HG03064 (cell line): ENCODE results near the gene XKRX.

Source experiments
- ATAC-seq: cut with Tn5 transposase; IDR thresholded peaks from one replicate; pipeline ENCODE4 v1.9.1; 2021; ENCODE audit warnings: low read depth; ENCODE audit not compliant: unreplicated experiment

XKRX gene

DNA sequence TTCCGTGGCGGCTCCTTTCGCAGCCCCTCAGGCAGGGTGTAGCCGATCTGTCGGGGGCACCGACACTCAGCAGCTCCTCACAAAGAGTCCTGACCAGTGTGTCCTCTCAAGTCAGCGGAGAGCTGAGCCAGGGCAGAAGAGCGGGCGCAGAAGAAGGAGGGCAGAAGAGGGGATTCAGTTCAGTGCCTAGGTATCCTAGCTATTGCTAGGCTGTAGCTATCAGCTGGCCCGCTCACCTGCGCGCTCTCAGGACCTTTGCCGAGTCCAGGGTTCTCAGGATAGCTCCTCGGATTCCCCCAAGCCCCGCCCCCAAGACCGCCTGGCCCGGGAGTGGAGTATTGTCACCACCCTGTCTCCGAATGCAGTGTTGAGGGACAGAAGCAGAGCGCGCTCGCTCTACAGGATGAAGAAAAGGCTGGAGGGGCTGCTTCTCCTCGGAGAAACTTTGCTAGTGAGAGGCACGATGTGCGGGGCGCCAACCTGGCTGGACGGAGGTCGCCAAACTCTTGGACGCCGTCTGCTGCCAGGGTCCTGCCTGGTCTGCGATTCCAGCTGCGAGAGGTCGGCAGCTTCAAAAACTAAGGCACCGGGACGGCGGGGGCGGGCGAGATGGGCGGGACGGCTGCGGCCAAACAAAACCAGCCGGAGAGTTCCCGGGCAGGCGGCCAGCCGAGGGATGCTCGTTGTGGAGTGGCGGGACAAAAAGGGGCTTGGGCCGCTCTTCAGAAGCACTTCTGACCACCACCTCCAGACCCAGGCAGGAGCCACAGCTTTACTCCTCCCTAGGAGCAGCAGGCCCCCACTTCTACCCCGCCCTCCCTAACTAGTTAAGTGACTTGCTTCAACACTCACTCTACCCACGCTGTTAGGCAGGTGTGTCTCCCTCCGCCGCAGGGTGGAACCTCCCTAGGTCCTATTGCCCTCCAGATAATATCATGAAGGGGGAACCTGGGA lies at the start of gene XKRX:
XKRX (minus strand) TSS at position 258 of the 954 bp plus-strand sequence. CDS start 613 bp downstream, outside the sequence.
- ATAC-seq: no peak

DNA sequence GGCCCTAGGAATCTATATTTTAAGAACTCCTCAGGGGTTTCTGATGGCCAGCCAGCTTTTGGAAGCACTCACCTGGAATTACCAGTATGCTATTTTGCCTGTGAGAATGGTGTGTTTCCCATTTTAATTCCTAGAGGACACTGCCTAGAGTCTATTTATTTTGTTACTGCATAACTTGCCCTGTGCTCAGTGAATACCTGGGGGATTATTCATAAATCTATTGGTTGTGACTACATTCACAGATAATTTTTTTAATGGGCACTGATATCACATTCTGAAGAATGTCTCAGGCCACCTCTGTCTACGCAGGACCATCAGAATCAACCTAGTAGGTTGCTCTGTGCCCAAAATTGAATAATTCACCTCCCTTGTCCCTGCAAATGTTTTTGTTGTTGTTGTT lies 47.5 kb upstream of the XKRX start:
- no peak for ATAC-seq

GRCh38 chrX:100975212-100975611 lies 46.5 kb upstream of the XKRX start:
- ATAC-seq: no peak

- ATAC-seq: no peak
These were observed 44.7 kb upstream of the XKRX start for GRCh38 chrX:100973411-100973810.

DNA sequence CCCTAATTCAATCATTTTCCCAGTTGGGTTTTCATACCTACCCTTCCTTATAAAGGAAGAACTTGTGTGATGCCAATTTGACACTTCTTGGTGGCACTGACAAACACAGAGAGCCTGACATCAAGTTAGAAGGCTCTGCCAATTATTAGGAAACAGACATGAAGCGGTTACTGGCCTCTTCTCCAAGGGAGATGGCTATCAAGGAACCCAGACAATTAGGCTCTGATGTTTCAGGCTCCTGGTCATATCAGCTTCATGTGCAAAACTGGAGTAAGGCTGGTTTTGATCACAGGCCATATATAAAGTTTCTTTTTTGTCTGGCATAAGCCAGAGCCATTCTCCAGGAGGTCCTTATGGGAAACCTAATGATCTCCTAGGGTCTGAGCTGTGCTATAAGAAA lies 41.2 kb upstream of the XKRX start:
- ATAC-seq: no peak

GRCh38 chrX:100969408-100969807 lies 40.7 kb upstream of the XKRX start, which contains the start of gene ARL13A:
Gene ARL13A, plus strand, starts transcription at chrX:100969708. Its CDS starts 3,982 bp downstream, at chrX:100973690.
- ATAC-seq: no peak

- no peak for ATAC-seq
These were observed 35.6 kb upstream of the XKRX start for GRCh38 chrX:100964362-100964761.

- no peak for ATAC-seq
These were observed 34.1 kb upstream of the XKRX start for GRCh38 chrX:100962811-100963210.

DNA sequence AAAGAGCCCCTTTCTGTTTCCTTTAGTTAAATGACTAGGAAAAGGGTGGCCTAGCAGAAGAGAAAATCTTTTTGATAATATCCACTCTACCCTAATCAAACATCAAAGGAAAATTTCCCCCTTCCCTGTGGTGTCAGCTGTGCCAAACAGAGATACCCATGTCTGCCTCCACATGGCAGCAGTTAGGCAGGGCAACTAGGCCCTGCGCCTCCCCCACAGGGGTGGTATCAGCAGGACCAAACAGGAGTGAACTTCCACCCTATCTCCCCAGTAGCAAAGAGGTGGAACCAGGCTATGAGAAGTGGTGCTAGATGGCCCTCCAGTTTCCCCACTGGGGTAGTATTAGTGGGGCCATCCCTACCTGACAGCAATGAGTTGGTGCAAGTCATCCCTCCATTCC lies 19.8 kb upstream of the XKRX start:
- no peak for ATAC-seq

DNA sequence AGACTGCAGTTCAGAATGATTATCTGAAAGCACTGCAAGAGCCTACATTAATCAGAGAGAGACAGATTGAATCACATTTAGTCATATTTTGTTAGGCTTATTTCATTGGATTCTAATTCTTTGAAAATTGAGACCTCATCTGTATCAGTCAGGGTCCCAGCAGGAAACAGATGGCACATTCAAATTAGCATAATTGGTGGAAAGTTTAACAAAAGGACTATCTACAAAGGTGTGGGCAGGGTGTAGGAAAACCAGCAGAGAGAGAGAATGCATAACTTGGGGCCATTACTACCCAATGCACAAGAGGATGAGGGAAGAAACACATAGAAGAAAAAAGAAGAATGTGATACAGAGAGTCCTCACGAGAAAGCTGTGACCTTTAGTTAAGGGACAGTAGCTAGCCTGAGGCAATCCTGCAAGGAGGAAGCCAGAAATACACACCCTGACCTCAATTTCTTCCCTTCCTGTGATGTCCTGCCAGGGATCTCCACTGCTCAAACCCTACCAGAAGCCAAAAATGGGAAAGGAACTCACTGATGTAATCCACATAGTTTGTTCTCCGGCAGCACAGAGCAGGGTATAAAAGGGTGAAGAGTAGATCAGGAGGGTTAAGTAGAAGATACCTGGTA lies 17.7 kb upstream of the XKRX start:
- no peak for ATAC-seq

DNA sequence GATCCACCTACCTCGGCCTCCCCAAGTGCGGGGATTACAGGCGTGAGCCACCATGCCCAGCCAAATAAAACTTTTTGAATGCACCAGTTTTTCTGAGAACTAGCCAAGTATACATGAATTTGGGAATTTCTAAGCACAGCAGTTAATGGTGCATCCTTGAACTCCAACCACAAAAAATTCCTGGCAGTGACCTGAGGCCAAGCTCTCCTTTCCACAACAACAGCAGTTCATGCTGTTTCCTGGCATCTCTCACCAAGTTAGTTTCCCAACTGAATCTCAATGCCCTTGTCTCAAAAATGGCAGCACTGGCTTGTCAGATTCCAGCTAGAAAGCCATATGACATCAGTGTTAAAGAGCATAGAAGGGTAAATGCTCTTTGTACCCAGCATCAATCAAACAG lies 15.9 kb upstream of the XKRX start:
- no peak for ATAC-seq

- ATAC-seq: no peak
These were observed 10.6 kb upstream of the XKRX start for GRCh38 chrX:100939333-100939732.

DNA sequence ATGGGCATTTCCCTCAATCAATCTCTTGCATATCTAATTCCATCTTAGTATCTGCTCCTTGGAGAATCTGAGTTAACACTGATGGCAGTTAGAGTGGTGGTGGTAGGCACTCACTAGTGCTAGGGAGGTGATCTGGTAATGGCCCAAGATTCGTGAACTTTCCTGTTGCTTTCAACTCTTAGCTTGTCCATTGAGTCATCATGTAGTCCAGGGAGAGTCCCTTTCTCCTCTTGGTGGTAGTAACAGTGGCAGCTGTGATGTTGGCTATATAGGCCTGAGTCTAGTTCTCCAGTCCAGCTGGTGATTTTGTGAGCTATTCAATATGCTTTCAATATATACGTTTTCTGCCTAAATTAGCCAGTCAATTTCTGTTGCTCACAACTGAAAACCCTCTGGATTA lies 7.0 kb upstream of the XKRX start:
- ATAC-seq: no peak

DNA sequence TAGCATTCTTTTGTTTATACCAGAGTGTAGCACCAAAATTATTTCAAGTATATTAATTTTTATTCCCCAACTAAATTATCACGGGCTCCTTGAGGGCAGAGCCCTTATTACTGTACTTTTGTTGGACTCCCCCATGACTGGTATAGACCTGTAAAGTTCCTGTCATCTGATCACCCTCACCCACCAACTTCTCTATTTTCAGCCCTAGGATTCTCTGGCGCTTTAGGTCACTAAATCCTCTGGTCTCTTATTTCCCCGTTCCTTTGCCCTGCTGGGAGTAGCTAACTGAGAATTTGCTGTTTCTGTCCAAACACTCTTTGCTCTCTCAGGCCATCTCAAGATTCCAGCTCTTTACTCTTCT lies 3.2 kb upstream of the XKRX start:
- ATAC-seq: peak; percentile 32

DNA sequence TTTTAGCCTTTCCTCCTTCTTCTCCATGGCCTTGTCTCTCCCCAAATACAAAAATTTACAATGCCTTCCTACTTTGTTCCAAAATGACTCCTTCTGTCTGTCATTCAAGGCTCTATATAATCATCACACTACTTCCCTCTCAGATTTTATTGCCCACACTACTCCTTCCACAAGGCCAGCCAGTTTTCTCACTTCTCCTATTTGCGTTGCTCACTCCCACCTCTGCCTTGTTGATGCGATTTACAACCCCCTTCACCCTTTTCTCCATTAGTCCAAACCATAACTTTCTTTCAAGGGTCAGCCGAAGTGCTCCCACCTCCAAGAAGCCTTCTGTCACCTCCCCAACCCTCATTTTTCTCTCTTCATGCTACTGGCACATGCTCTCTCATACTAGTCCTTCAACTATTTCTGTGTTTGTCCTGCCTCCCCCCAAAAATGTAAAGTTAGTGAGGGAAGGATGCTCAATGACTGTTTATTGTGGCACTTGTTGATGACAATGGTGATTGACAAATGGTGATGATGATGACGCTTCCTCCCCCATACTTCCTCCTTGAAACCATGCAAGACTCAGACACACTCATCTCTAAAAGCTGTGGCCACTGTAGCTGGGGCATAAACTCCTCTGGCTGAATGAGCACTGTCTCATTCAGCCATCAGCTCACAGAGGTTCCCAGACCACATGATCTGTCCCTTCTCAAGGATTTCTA lies 2.7 kb upstream of the XKRX start:
- ATAC-seq: peak; percentile 75

GRCh38 chrX:100926453-100926852 lies 2.3 kb downstream of the XKRX start:
- ATAC-seq: no peak

- ATAC-seq: no peak
These were observed 4.3 kb downstream of the XKRX start for GRCh38 chrX:100924375-100924774.

- no peak for ATAC-seq
These were observed 13.2 kb downstream of the XKRX start for GRCh38 chrX:100915562-100915961.

- no peak for ATAC-seq
These were observed 15.6 kb downstream of the XKRX start for GRCh38 chrX:100913111-100913510.

GRCh38 chrX:100911731-100912130 lies 17.0 kb downstream of the XKRX start:
- ATAC-seq: no peak

DNA sequence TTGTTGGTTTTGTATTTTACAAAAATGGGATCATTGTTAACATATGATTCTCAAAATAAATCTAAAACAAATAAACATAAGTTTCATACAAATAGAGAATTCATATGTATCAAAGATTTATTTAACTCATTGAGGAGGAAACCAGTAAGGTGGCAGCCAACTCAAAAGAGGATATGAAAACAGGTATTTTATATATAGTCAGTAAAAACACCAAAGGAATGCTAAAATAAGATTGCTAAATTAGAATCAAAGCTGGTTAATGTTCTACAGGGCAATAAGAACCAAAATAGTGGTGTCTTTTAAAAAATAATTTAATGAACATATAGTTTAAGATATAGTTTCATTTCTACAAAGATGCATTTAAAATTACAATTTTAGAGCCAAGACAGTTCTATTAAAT lies 23.1 kb downstream of the XKRX start:
- no peak for ATAC-seq
